ENCODE measurements around the gene SUGCT. TPM values are rescaled to one million over a fixed set of nuclear protein-coding genes. Genes with fewer than 3 reads are reported as not detected.

Gene SUGCT
- total RNA-seq, 1 donor from 2014 or later, result 8.5 TPM

- DNase-seq (ENCODE audit: low read depth), result no peak
Observed at GRCh38 chr7:40761762-40762560, 627.2 kb downstream of the SUGCT start.

GRCh38 chr7:40763319-40764287 lies 628.8 kb downstream of the SUGCT start:
- DNase-seq (ENCODE audit: low read depth), result peak; percentile 83

- no peak for DNase-seq (ENCODE audit: low read depth)
Observed at GRCh38 chr7:40765639-40766038, 630.8 kb downstream of the SUGCT start.

- DNase-seq (ENCODE audit: low read depth), result no peak
Observed at GRCh38 chr7:40772096-40772495, 637.3 kb downstream of the SUGCT start.

GRCh38 chr7:40773656-40774055 lies 638.9 kb downstream of the SUGCT start:
- no peak for DNase-seq (ENCODE audit: low read depth)

- no peak for DNase-seq (ENCODE audit: low read depth)
Observed at GRCh38 chr7:40775877-40776276, 641.1 kb downstream of the SUGCT start.

- DNase-seq (ENCODE audit: low read depth), result peak; percentile 69
Observed at GRCh38 chr7:40777730-40778312, 643.0 kb downstream of the SUGCT start.

- no peak for DNase-seq (ENCODE audit: low read depth)
Observed at GRCh38 chr7:40780460-40780859, 645.7 kb downstream of the SUGCT start.

GRCh38 chr7:40782836-40783235 lies 648.0 kb downstream of the SUGCT start:
- DNase-seq (ENCODE audit: low read depth), result peak; percentile 53

GRCh38 chr7:40784176-40784575 lies 649.4 kb downstream of the SUGCT start:
- DNase-seq (ENCODE audit: low read depth), result no peak

GRCh38 chr7:40786909-40787308 lies 652.1 kb downstream of the SUGCT start:
- no peak for DNase-seq (ENCODE audit: low read depth)

- DNase-seq (ENCODE audit: low read depth), result peak; percentile 35
Observed at GRCh38 chr7:40793132-40793531, 658.3 kb downstream of the SUGCT start.

- DNase-seq (ENCODE audit: low read depth), result no peak
Observed at GRCh38 chr7:40795607-40796006, 660.8 kb downstream of the SUGCT start.

GRCh38 chr7:40796723-40797122 lies 661.9 kb downstream of the SUGCT start:
- DNase-seq (ENCODE audit: low read depth), result no peak

GRCh38 chr7:40798613-40799012 lies 663.8 kb downstream of the SUGCT start:
- DNase-seq (ENCODE audit: low read depth), result no peak

GRCh38 chr7:40799493-40800403 lies 664.9 kb downstream of the SUGCT start:
- DNase-seq (ENCODE audit: low read depth), result no peak

GRCh38 chr7:40800771-40801170 lies 666.0 kb downstream of the SUGCT start:
- peak; percentile 53 for DNase-seq (ENCODE audit: low read depth)

- no peak for DNase-seq (ENCODE audit: low read depth)
Observed at GRCh38 chr7:40802497-40802896, 667.7 kb downstream of the SUGCT start.

GRCh38 chr7:40804477-40805215 lies 669.8 kb downstream of the SUGCT start:
- DNase-seq (ENCODE audit: low read depth), result no peak

GRCh38 chr7:40805361-40805760 lies 670.6 kb downstream of the SUGCT start:
- peak; percentile 57 for DNase-seq (ENCODE audit: low read depth)

Data from myocyte (in vitro differentiated cells).